ENCODE measurements around the gene SLC25A39. TPM values are rescaled to one million over a fixed set of nuclear protein-coding genes. Genes with fewer than 3 reads are reported as not detected.
"Not testable (repeated sequence)": the region's sequence is repeated elsewhere in the genome, so short reads cannot be mapped to it uniquely, and the experiment has no call there.

Gene SLC25A39
- total and polyA plus RNA-seq, 2 of the 4 experiments (the other 2 are of a cell fraction) = 49.1 to 99.7 TPM

DNA sequence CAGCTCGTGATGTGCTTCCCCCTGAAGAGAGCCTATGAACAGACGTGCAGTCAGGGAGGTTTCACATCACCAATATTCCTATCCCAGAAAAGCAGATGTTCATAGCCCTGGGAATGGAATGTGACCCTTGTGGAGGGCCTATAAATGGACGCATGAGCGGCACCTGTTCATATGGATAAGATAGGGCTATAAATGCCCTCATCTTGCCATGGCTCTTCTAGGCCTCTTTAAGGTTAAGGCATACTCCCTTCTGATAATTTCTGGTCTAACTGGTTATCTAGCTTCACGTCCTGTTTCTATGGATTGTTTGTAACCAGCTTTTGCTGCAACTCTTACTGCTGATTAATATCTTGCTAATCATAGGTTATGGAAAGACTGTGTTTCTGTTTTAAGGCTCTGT, 15.9 kb upstream of the SLC25A39 start:
- H3K56ac ChIP-seq (ENCODE audit: extremely low read depth, insufficient read depth, low read length); H2BK15ac ChIP-seq (ENCODE audit: low read depth, low read length); BruUV-seq (replicated peaks); H3K4me2 ChIP-seq (ENCODE audit: low read depth, low read length); H3K79me1 ChIP-seq (ENCODE audit: low read depth in 1 of 2, low read length in 2 of 2); CTCF ChIA-PET; H4K91ac ChIP-seq (ENCODE audit: insufficient read depth, low read depth, low read length); H3K9me3 ChIP-seq (ENCODE audit: control insufficient read depth, insufficient read depth, low read length); H3K27me3 ChIP-seq (ENCODE audit: control insufficient read depth, insufficient read depth, low read length); H2BK20ac ChIP-seq (ENCODE audit: low read depth, low read length); H2AK5ac ChIP-seq (ENCODE audit: low read depth, low read length); H3K36me3 ChIP-seq (ENCODE audit: control insufficient read depth, insufficient read depth, low read length); H2BK5ac ChIP-seq (ENCODE audit: low read depth, low read length, poor library complexity, severe bottlenecking); H3K27ac ChIP-seq (ENCODE audit: insufficient read depth, low read length); H3K9ac ChIP-seq (ENCODE audit: low read depth, low read length); H3K4me1 ChIP-seq (ENCODE audit: control insufficient read depth, insufficient read depth, low read length); H4K5ac ChIP-seq (ENCODE audit: low read depth, low read length); H2AFZ ChIP-seq (replicated peaks; ENCODE audit: low read length, poor library complexity); in situ Hi-C loops (cut with MboI; ENCODE audit: low sequenced_read_pairs); H2BK120ac ChIP-seq (ENCODE audit: low read depth, low read length); H3K23ac ChIP-seq (ENCODE audit: low read depth, low read length); H3K18ac ChIP-seq (ENCODE audit: low read depth, low read length); intact Hi-C loops (cut with micrococcal nuclease); H4K20me1 ChIP-seq (ENCODE audit: insufficient read depth, low read length); H3K4me3 ChIP-seq (ENCODE audit: insufficient read depth, low read depth, low read length); ATAC-seq (ENCODE audit: low read depth); H2AK9ac ChIP-seq (replicated peaks; ENCODE audit: low read depth, low read length, poor library complexity); DNase-seq; dilution Hi-C loops (cut with HindIII; ENCODE audit: low sequenced_read_pairs, unreplicated experiment); POLR2A ChIA-PET (ENCODE audit: unreplicated experiment); H3K9me1 ChIP-seq (ENCODE audit: insufficient read depth, low read length); H3K4ac ChIP-seq (ENCODE audit: low read depth, low read length); H4K8ac ChIP-seq (ENCODE audit: low read depth in 2 of 2, low read length in 2 of 2); H3K14ac ChIP-seq (replicated peaks; ENCODE audit: low read depth, low read length): not testable (repeated sequence)
- no CpG with 5 or more reads among the region's 5 CpGs for WGBS, 2 experiments (ENCODE audit: extremely low coverage in 2 of 2, insufficient read length in 1 of 2)

Data from IMR-90 (cell line).